Transverse colon (tissue), 3 donors: ENCODE data around the gene CBFA2T2.

Experiments used
- EP300 ChIP-seq: sonication (generic); formaldehyde crosslinking; IDR thresholded peaks from one replicate; pipeline ENCODE4 v1.6.1; 2017; ENCODE audit warnings: antibody characterized with exemption, low read depth
- POLR2A ChIP-seq: fragments of 450-650 bp; IDR thresholded peaks from one replicate; pipeline ENCODE4 v1.6.1; 2016; ENCODE audit warnings: antibody characterized with exemption, mild to moderate bottlenecking, moderate library complexity
- TF ChIP-seq, protein P1 (sequence below), 5 experiments: fragments of 200-600 bp in 3 of 5; fragments of 450-650 bp in 2 of 5; sonication (generic) in 3 of 5; IDR thresholded peaks; 1 replicate in 2 of 5; 2 replicates in 3 of 5; pipeline ENCODE4 v1.5.1; 2016 to 2017; ENCODE audit warnings: antibody characterized with exemption in 5 of 5, inconsistent platforms in 3 of 5, mild to moderate bottlenecking in 2 of 5, moderate library complexity in 1 of 5

DNA sequence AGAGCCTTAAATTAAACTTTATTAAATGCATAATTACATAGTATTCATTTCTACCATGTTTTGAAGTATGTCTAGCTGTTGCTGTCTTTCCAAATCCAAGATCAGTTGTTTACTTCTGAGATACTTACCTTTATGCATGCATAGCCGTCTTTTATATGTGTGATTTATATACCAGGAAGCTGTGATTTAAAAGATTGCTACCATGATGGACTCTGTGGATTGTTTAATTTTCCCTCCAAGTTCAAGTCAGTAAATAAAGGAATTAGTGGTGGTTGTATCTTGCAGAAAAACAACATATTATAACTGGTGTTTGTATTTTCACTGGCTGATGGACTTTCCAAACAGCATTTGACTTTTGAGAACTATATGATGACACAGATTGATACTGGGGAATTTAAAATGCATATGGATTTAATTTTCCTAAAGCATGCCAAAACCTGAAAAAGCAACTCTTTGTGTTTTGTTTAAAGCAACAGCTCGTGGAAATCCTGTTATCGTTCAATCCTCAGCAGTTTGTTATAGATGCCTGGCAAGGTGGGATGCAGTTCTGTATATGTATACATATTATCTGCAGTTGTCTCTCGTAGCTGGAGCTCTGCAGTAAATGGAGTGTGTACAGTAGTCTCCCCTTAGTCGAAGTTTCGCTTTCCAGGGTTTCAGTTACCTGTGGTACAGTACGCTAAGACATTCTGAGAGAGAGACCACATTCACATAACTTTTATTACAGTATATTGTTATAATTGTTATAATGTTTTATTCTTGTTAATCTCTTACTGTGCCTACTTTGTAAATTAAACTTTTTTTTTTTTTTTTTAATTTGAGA lies 77.1 kb downstream of the CBFA2T2 start:
- TF ChIP-seq, protein P1, sequence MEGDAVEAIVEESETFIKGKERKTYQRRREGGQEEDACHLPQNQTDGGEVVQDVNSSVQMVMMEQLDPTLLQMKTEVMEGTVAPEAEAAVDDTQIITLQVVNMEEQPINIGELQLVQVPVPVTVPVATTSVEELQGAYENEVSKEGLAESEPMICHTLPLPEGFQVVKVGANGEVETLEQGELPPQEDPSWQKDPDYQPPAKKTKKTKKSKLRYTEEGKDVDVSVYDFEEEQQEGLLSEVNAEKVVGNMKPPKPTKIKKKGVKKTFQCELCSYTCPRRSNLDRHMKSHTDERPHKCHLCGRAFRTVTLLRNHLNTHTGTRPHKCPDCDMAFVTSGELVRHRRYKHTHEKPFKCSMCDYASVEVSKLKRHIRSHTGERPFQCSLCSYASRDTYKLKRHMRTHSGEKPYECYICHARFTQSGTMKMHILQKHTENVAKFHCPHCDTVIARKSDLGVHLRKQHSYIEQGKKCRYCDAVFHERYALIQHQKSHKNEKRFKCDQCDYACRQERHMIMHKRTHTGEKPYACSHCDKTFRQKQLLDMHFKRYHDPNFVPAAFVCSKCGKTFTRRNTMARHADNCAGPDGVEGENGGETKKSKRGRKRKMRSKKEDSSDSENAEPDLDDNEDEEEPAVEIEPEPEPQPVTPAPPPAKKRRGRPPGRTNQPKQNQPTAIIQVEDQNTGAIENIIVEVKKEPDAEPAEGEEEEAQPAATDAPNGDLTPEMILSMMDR (IDR thresholded peaks at IDR 0.05): no peak
- TF ChIP-seq EP300 (no peak), POLR2A (no peak)
